T-cell (primary cell): Measurements from ENCODE around the gene GPATCH1. TPM values are rescaled to one million over a fixed set of nuclear protein-coding genes. Genes with fewer than 3 reads are reported as not detected.
A peak's percentile ranks its signal among the peaks of the same experiment; 100 is the strongest.

Source experiments
- ATAC-seq, 4 experiments: fragments of 200-7000 bp in 3 of 4; fragments of 150-1000 bp in 1 of 4; cut with Tn5 transposase; replicated peaks in 1 of 4; 1 replicate in 3 of 4; 2 replicates in 1 of 4; pipeline ENCODE4 v1.10.0; 2021; ENCODE audit warnings: moderate library complexity in 3 of 4, mild to moderate bottlenecking in 2 of 4, moderate number of reproducible peaks in 1 of 4
- CTCF ChIA-PET, 2 donors: fragments of 300-600 bp; sonication (Branson Sonifier 250); formaldehyde crosslinking; loops; one replicate each; lab custom pipeline; 2022; ENCODE audit warnings: antibody characterized with exemption in 2 of 2; lab: Charles Lee
- POLR2A ChIA-PET, 2 donors: fragments of 300-600 bp; sonication (Branson Sonifier 250); formaldehyde crosslinking; loops; one replicate each; lab custom pipeline; 2022; ENCODE audit warnings: antibody characterized with exemption in 2 of 2; lab: Charles Lee
- DNase-seq, 35 experiments: peaks; one replicate each; pipeline versions ENCODE4 v3.0.0 to v3.0.0-alpha.2; 2013 to 2023
- H3K27ac ChIP-seq: one replicate; pipeline ENCODE4 v1.5.1; 2013; ENCODE audit warnings: low read length
- H3K27me3 ChIP-seq, 2 experiments: replicated peaks in 1 of 2; 1 replicate in 1 of 2; 2 replicates in 1 of 2; pipeline versions ENCODE4 v1.6.1 to v1.7.0; 2013; ENCODE audit warnings: low read length in 1 of 2, mixed read lengths in 1 of 2; ENCODE audit not compliant: control insufficient read depth in 2 of 2, insufficient read depth in 2 of 2; ENCODE audit errors: extremely low read depth in 1 of 2
- H3K36me3 ChIP-seq, 2 donors: 1 replicate in 1 of 2; 2 replicates in 1 of 2; pipeline versions ENCODE4 v1.6.1 to v1.7.0; 2013; ENCODE audit warnings: low read length in 1 of 2; ENCODE audit not compliant: control insufficient read depth in 2 of 2, insufficient read depth in 1 of 2; ENCODE audit errors: extremely low read depth in 1 of 2
- H3K4me1 ChIP-seq, 2 experiments: 1 replicate in 1 of 2; 2 replicates in 1 of 2; pipeline versions ENCODE4 v1.6.1 to v1.7.0; 2013; ENCODE audit warnings: low read length in 2 of 2, mixed read lengths in 1 of 2; ENCODE audit not compliant: insufficient read depth in 2 of 2, control insufficient read depth in 1 of 2; ENCODE audit errors: extremely low read depth in 1 of 2
- H3K4me3 ChIP-seq, 2 donors: 1 replicate in 1 of 2; 2 replicates in 1 of 2; pipeline versions ENCODE4 v1.5.1 to v1.7.0; 2013; ENCODE audit warnings: mild to moderate bottlenecking in 2 of 2, low read length in 1 of 2, moderate library complexity in 1 of 2; ENCODE audit not compliant: control insufficient read depth in 1 of 2; ENCODE audit errors: extremely low read depth in 1 of 2
- H3K9me3 ChIP-seq: 2 replicates; pipeline ENCODE4 v1.7.0; 2013
- H3K27ac Mint-ChIP-seq, 2 donors: one replicate each; pipeline ENCODE4 v1.8.0; 2020 to 2021; ENCODE audit warnings: mild to moderate bottlenecking in 2 of 2, mixed read lengths in 2 of 2
- H3K27me3 Mint-ChIP-seq, 2 donors: one replicate each; pipeline ENCODE4 v1.8.0; 2021 to 2022; ENCODE audit warnings: mixed read lengths in 2 of 2
- H3K36me3 Mint-ChIP-seq: one replicate; pipeline ENCODE4 v1.8.0; 2021; ENCODE audit warnings: mixed read lengths
- H3K4me1 Mint-ChIP-seq, 3 donors: one replicate each; pipeline ENCODE4 v1.8.0; 2020 to 2022; ENCODE audit warnings: mixed read lengths in 3 of 3, mild to moderate bottlenecking in 1 of 3
- H3K4me3 Mint-ChIP-seq, 3 donors: one replicate each; pipeline ENCODE4 v1.8.0; 2020 to 2022; ENCODE audit warnings: mild to moderate bottlenecking in 3 of 3, mixed read lengths in 3 of 3, moderate library complexity in 3 of 3
- H3K9me3 Mint-ChIP-seq, 3 donors: one replicate each; pipeline ENCODE4 v1.8.0; 2020 to 2022; ENCODE audit warnings: mixed read lengths in 3 of 3
- WGBS: methylation state at CpG from one replicate; pipeline ENCODE4 v1.1.5; 2013; ENCODE audit warnings: missing lambda C conversion rate; ENCODE audit not compliant: insufficient coverage; 5-methylcytosine and 5-hydroxymethylcytosine counted together
- total RNA-seq, 35 experiments: library from RNA in 6 of 35; stranded (reverse) in 6 of 35; fragments of 120-200 nt in 1 of 35; gene quantifications; one replicate each; pipeline versions ENCODE4 v1.2.1 to v1.2.4 and lab custom pipeline; 2013 to 2026

GPATCH1 gene
- total RNA-seq, 5 donors from 2014 or later (not counting 1 experiment from before 2014, with no cell fraction given), result 11.8 to 17.6 (median 14.3) TPM

DNA sequence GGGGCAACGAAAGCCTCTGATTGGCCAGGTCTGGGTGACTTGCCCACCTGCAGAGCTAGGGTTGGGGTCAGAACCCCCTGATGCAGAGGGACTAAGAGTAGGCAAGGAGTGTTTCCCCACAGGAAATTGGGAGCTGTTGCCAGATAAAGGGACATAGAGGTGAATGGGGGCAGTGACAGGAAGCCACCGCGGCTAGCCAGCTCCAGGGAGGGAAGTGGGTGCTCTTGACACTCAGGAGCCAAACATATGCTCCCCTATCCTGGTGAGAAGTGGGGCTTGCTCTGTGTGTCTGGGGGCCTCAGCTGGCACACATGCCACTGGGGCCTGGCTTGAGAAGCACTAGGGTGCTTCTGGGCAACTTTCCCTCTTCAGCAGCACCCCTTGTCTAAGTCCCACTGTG is 76.9 kb downstream of the GPATCH1 start:
- ATAC-seq, result no peak
- peak overlapping the region; percentile 28 to 67 for H3K27ac Mint-ChIP-seq

DNA sequence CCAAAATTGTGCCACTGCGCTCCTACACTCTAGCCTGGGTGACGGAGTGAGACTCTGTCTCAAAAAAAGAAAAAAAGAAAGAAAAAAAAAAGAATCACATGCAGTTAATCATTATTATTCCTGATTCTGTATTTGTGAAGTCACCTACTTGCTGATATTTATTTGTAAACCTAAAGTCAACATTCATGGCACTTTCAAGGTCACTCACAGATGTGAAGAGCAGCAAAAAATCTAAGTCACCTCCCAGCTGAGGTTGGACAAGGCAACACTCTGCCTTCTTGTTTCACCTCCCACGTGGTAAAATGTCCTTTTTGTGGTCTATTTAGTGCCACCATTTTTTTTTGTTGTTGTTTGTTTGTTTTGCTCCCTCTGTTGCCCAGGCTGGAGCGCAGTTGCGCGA is 77.4 kb downstream of the GPATCH1 start:
- ATAC-seq (no peak), DNase-seq (no peak)
- H3K4me3 Mint-ChIP-seq, result peak overlapping the region in 1 of 3 donors; percentile 31
- Histone ChIP-seq H3K4me1 (peaks cover 9 to 41% of the 10 kb centered on the region in 2 experiments), H3K27ac (no peak overlapping the region), H3K27me3 (no peaks in the 10 kb centered on the region), H3K36me3 (no peaks in the 10 kb centered on the region), H3K9me3 (no peaks in the 10 kb centered on the region), H3K4me3 (no peak overlapping the region)
- no peaks in the 10 kb centered on the region for H3K9me3 Mint-ChIP-seq
- ChIA-PET POLR2A (no interaction called here), CTCF (no interaction called here)
- peak overlapping the region in 1 of 2 donors; percentile 28 for H3K27ac Mint-ChIP-seq
- no peaks in the 10 kb centered on the region for H3K36me3 Mint-ChIP-seq
- no peaks in the 10 kb centered on the region for H3K27me3 Mint-ChIP-seq
- 100% methylated on average over 3 of the region's 6 CpGs for WGBS
- H3K4me1 Mint-ChIP-seq, result peaks cover 36 to 39% (median 37%) of the 10 kb centered on the region in 3 donors

More for the DNA sequence above, 76.9 kb downstream of the GPATCH1 start:
- Histone ChIP-seq H3K27me3 (no peaks in the 10 kb centered on the region), H3K4me3 (no peak overlapping the region), H3K27ac (no peak overlapping the region), H3K4me1 (peaks cover 9 to 41% of the 10 kb centered on the region in 2 experiments), H3K36me3 (no peaks in the 10 kb centered on the region), H3K9me3 (no peaks in the 10 kb centered on the region)
- Mint-ChIP-seq H3K9me3 (no peaks in the 10 kb centered on the region), H3K4me1 (peaks cover 36 to 39% (median 37%) of the 10 kb centered on the region in 3 donors), H3K4me3 (peak overlapping the region in 1 of 3 donors; percentile 31), H3K36me3 (no peaks in the 10 kb centered on the region), H3K27me3 (no peaks in the 10 kb centered on the region)
- ChIA-PET POLR2A (no interaction called here), CTCF (no interaction called here)
- no CpG with 5 or more reads among the region's 3 CpGs for WGBS
- no peak for DNase-seq

DNA sequence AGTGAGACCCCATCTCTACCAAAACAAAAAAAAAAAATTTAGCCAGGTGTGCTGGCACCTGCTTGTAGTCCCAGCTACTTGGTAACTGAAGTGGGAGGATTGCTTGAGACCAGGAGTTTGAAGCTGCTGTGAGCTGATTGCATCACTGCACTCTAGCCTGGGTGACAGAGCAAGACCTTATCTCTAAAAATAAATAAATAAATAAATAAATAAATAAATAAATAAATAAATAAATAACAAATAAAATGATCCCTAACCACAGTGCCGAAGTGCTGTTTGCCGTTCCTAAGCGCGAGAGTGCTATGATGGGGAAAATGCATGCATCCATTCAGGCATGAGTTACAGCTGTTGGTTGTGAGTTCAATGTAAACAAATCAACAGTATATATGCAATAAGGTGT is 78.2 kb downstream of the GPATCH1 start:
- Histone ChIP-seq H3K9me3 (no peaks in the 10 kb centered on the region), H3K4me3 (no peak overlapping the region), H3K4me1 (peaks cover 9 to 41% of the 10 kb centered on the region in 2 experiments), H3K27ac (no peak overlapping the region), H3K27me3 (no peaks in the 10 kb centered on the region), H3K36me3 (no peaks in the 10 kb centered on the region)
- Mint-ChIP-seq H3K36me3 (peaks cover 2% of the 10 kb centered on the region), H3K27me3 (no peaks in the 10 kb centered on the region), H3K27ac (peak overlapping the region in 1 of 2 donors; percentile 49), H3K9me3 (no peaks in the 10 kb centered on the region), H3K4me3 (no peak overlapping the region), H3K4me1 (peaks cover 36 to 39% (median 37%) of the 10 kb centered on the region in 3 donors)
- no CpG with 5 or more reads among the region's 4 CpGs for WGBS
- POLR2A ChIA-PET, result interaction anchor here in 1 of 2 donors (0.6 kb wide), 1 partner anchor 60 kb away, joined by 8 read pairs; no protein-coding TSS in a partner anchor
- CTCF ChIA-PET, result no interaction called here
- no peak for ATAC-seq
- DNase-seq, result no peak

DNA sequence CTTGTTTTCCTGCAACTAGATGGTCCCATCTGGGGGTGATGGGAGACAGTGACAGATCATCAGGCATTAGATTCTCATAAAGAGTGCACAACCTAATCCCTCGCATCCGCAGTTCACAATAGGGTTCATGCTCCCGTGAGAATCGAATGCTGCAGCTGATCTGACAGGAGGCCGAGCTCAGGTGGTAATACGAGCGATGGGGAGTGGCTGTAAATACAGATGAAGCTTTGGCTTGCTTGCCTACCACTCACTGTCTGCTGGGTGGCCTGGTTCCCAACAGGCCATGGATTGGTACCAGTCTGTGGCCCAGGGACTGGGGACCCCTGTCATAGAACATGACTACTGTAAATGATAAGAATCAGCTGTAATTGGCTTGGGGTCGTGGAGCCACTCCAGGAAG is 78.9 kb downstream of the GPATCH1 start:
- POLR2A ChIA-PET, result interaction anchor here (0.6 to 1.6 kb wide), 2 partner anchors 17 to 18 kb away, joined by 3 to 10 read pairs; no protein-coding TSS in a partner anchor
- DNase-seq (no peak), ATAC-seq (peak in 1 of 4 experiments; percentile 3)
- Histone ChIP-seq H3K27me3 (no peaks in the 10 kb centered on the region), H3K9me3 (no peaks in the 10 kb centered on the region), H3K4me3 (no peak overlapping the region), H3K4me1 (peaks cover 9 to 41% of the 10 kb centered on the region in 2 experiments), H3K36me3 (no peaks in the 10 kb centered on the region), H3K27ac (peak overlapping the region; percentile 56)
- Mint-ChIP-seq H3K27ac (peak overlapping the region; percentile 90 to 93), H3K36me3 (peaks cover 4% of the 10 kb centered on the region), H3K4me3 (peak overlapping the region in 1 of 3 donors; percentile 65), H3K27me3 (no peaks in the 10 kb centered on the region), H3K9me3 (no peaks in the 10 kb centered on the region), H3K4me1 (peaks cover 36 to 39% (median 37%) of the 10 kb centered on the region in 3 donors)
- 100% methylated on average over 7 of the region's 8 CpGs for WGBS
- CTCF ChIA-PET, result interaction anchor here (0.7 to 2.5 kb wide), 5 partner anchors 15 to 33 kb away, joined by 3 to 22 read pairs (median 3); no protein-coding TSS in a partner anchor

DNA sequence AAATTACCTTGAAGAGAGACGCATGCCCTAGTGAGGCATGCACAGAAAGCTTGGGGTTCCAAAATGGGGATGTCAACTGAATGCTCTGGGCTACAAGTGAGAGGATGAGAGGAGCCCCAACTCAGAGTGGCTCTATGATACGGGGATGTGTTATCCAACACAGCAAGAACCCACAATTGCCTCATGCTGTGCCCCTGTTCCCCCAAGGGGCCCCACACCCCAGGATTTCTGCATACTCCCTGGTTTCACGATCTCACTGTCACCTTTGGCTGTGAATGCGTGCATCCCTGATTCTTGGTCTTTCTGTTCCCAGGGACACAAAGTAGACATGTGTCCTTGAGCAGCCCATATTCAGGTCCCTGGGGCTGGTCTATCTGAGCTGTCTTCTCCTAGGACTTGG is 80.2 kb downstream of the GPATCH1 start:
- ChIA-PET CTCF (interaction anchor here in 1 of 2 donors (1.0 to 2.5 kb wide), 2 partner anchors 16 to 23 kb away, joined by 3 to 22 read pairs; no protein-coding TSS in a partner anchor), POLR2A (interaction anchor here in 1 of 2 donors (1.6 kb wide), 1 partner anchor 16 kb away, joined by 10 read pairs; no protein-coding TSS in a partner anchor)
- Mint-ChIP-seq H3K4me3 (peak overlapping the region in 1 of 3 donors; percentile 65), H3K27ac (peak overlapping the region; percentile 90 to 93), H3K4me1 (peaks cover 36 to 39% (median 37%) of the 10 kb centered on the region in 3 donors), H3K27me3 (no peaks in the 10 kb centered on the region), H3K9me3 (no peaks in the 10 kb centered on the region), H3K36me3 (peaks cover 4% of the 10 kb centered on the region)
- H3K9me3 ChIP-seq, result no peaks in the 10 kb centered on the region
- H3K27ac ChIP-seq, result peak overlapping the region; percentile 56
- no peak for ATAC-seq
- no peaks in the 10 kb centered on the region for H3K36me3 ChIP-seq
- H3K4me3 ChIP-seq, result no peak overlapping the region
- H3K27me3 ChIP-seq, result no peaks in the 10 kb centered on the region
- DNase-seq, result no peak
- WGBS, result 89% methylated on average over 2 of the region's 4 CpGs
- H3K4me1 ChIP-seq, result peaks cover 9 to 41% of the 10 kb centered on the region in 2 experiments

DNA sequence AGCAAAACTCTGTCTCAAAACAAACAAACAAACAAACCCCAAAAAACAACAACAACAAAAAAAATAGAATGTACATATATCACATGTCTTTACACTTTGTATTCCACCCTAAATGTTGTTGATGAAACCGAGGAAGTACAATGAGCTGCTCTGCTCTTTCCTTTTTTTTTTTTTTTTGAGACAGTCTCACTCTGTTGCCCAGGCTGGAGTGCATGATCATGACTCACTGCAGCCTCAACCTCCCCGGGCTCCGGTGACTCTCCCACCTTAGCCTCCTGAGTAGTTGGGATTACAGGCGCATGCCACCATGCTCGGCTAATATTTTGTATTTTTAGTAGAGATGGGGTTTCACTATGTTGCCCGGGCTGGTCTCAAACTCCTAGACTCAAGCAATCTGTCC is 82.5 kb downstream of the GPATCH1 start:
- H3K27ac Mint-ChIP-seq, result no peak overlapping the region
- peaks cover 4% of the 10 kb centered on the region for H3K36me3 Mint-ChIP-seq
- peaks cover 26 to 34% (median 30%) of the 10 kb centered on the region in 3 donors for H3K4me1 Mint-ChIP-seq
- H3K36me3 ChIP-seq, result no peaks in the 10 kb centered on the region
- H3K9me3 ChIP-seq, result peaks cover 2% of the 10 kb centered on the region
- peaks cover 3 to 31% of the 10 kb centered on the region in 2 experiments for H3K4me1 ChIP-seq
- WGBS, result 83% methylated on average over 2 of the region's 6 CpGs
- H3K27me3 Mint-ChIP-seq, result no peaks in the 10 kb centered on the region
- ChIA-PET CTCF (no interaction called here), POLR2A (interaction anchor here in 1 of 2 donors (0.7 kb wide), 1 partner anchor 32 kb away, joined by 4 read pairs; no protein-coding TSS in a partner anchor)
- peaks cover 1 to 10% (median 4%) of the 10 kb centered on the region in 3 donors for H3K9me3 Mint-ChIP-seq
- no peak overlapping the region for H3K4me3 ChIP-seq
- H3K27me3 ChIP-seq, result no peaks in the 10 kb centered on the region
- no peak overlapping the region for H3K27ac ChIP-seq
- ATAC-seq (no peak), DNase-seq (no peak)
- no peak overlapping the region for H3K4me3 Mint-ChIP-seq
